GM12878 (cell line): ENCODE results near the gene DNAJB8. TPM values are rescaled to one million over a fixed set of nuclear protein-coding genes. Genes with fewer than 3 reads are reported as not detected.

Source experiments
- CEBPZ ChIP-seq: fragments of 150-350 bp; IDR thresholded peaks from 2 replicates; pipeline ENCODE4 v1.6.1; 2016; ENCODE audit warnings: low read depth, low read length
- CUX1 ChIP-seq: IDR thresholded peaks from 2 replicates; pipeline ENCODE4 v1.6.1; 2012; ENCODE audit warnings: improper control_type of control experiment, low read depth, low read length; ENCODE audit not compliant: insufficient replicate concordance
- EZH2 ChIP-seq: IDR thresholded peaks from 2 replicates; pipeline ENCODE4 v1.6.1; 2012; ENCODE audit warnings: low read depth, mild to moderate bottlenecking, control low read depth, inconsistent platforms, low read length, borderline replicate concordance; ENCODE audit not compliant: control insufficient read depth
- IRF4 ChIP-seq: IDR thresholded peaks from 2 replicates; pipeline ENCODE4 v1.6.1; 2011; ENCODE audit warnings: low read depth, low read length
- IRF5 ChIP-seq: fragments of 450-650 bp; IDR thresholded peaks from 2 replicates; pipeline ENCODE4 v1.6.1; 2017; ENCODE audit warnings: borderline replicate concordance
- LARP7 ChIP-seq: fragments of 450-650 bp; IDR thresholded peaks from 2 replicates; pipeline ENCODE4 v1.6.1; 2017; ENCODE audit warnings: mild to moderate bottlenecking
- MEF2B ChIP-seq: fragments of 450-650 bp; IDR thresholded peaks from 2 replicates; pipeline ENCODE4 v1.6.1; 2018; ENCODE audit warnings: mild to moderate bottlenecking, moderate library complexity; ENCODE audit not compliant: partially characterized antibody, poor library complexity, severe bottlenecking
- PRDM15 ChIP-seq: fragments of 450-650 bp; formaldehyde crosslinking; IDR thresholded peaks from 2 replicates; pipeline ENCODE4 v1.4.0; 2020; ENCODE audit warnings: mild to moderate bottlenecking, moderate library complexity
- SUZ12 ChIP-seq: fragments of 200-600 bp; sonication (generic); IDR thresholded peaks from one replicate; pipeline ENCODE4 v1.6.1; 2018; ENCODE audit warnings: antibody characterized with exemption, mild to moderate bottlenecking; ENCODE audit not compliant: unreplicated experiment
- TCF7 ChIP-seq: IDR thresholded peaks from 2 replicates; pipeline ENCODE4 v1.6.1; 2014; ENCODE audit warnings: antibody characterized with exemption, borderline replicate concordance
- YY1 ChIP-seq: IDR thresholded peaks from 2 replicates; pipeline ENCODE4 v1.6.1; 2011; ENCODE audit warnings: low read depth, mild to moderate bottlenecking, low read length
- polyA plus RNA-seq, 11 experiments: library from polyadenylated mRNA; depleted of rRNA in 4 of 11; unstranded in 6 of 11; stranded (reverse) in 5 of 11; fragments of >200 nt; fragmentation: Nextera tagmentation in 4 of 11; fragmentation: Illumina TruSeq in 1 of 11; extraction: Ambion mirVana in 4 of 11; extraction: Trizol in 1 of 11; gene quantifications; 1 replicate in 1 of 11; 2 replicates in 10 of 11; pipeline versions ENCODE4 v1.2.1 to v1.2.3, GENCODE V29; 2011 to 2016; ENCODE audit warnings: inconsistent platforms in 2 of 11, missing spikeins in 2 of 11, low read depth in 1 of 11
- total RNA-seq, 4 experiments: library from RNA; depleted of rRNA in 3 of 4; stranded (reverse); fragments of >200 nt in 3 of 4; fragmentation: Illumina TruSeq in 1 of 4; extraction: Trizol in 1 of 4; gene quantifications; 2 replicates each; pipeline versions ENCODE4 v1.2.1 to v1.2.3, GENCODE V29; 2013 to 2021

Gene DNAJB8
- total and polyA plus RNA-seq, 10 of the 15 experiments (the other 5 are each of a cell fraction or from before 2014, with no cell fraction given): not detected

GRCh38 chr3:128427872-128428822 lies 38.5 kb downstream of the DNAJB8 start (continued):
- TF ChIP-seq CEBPZ: no peak
- no peak for TF ChIP-seq LARP7
- TF ChIP-seq IRF5: no peak
- no peak for TF ChIP-seq YY1
- no peak for TF ChIP-seq MEF2B
- no peak for TF ChIP-seq TCF7
- no peak for TF ChIP-seq EZH2
- no peak for TF ChIP-seq CUX1
- TF ChIP-seq SUZ12: no peak
- no peak for TF ChIP-seq IRF4
- TF ChIP-seq PRDM15 (CRISPR knock-in tag): no peak
